Prostate gland (tissue), 2 donors: ENCODE data around the gene R3HDM2. TPM values are rescaled to one million over a fixed set of nuclear protein-coding genes. Genes with fewer than 3 reads are reported as not detected.

ENCODE experiments used
- DNase-seq: peaks from one replicate; pipeline ENCODE4 v3.0.0-alpha.2; 2019; ENCODE audit warnings: low spot score
- H3K27ac ChIP-seq, 2 donors: fragments of 200-600 bp; sonication (generic); 2 replicates each; pipeline ENCODE4 v1.5.1; 2017 to 2019
- H3K27me3 ChIP-seq: fragments of 200-600 bp; sonication (generic); replicated peaks from 2 replicates; pipeline ENCODE4 v1.5.1; 2019; ENCODE audit not compliant: insufficient read depth
- H3K36me3 ChIP-seq, 2 donors: fragments of 200-600 bp; sonication (generic); 1 replicate in 1 of 2; 2 replicates in 1 of 2; pipeline versions ENCODE4 v1.5.1 to v1.8.1; 2017 to 2019
- H3K4me1 ChIP-seq: fragments of 200-600 bp; sonication (generic); replicated peaks from 2 replicates; pipeline ENCODE4 v1.5.1; 2019
- H3K4me3 ChIP-seq, 2 donors: fragments of 200-600 bp; sonication (generic); 2 replicates each; pipeline ENCODE4 v1.5.1; 2017 to 2019
- H3K9me3 ChIP-seq: fragments of 200-600 bp; sonication (generic); 2 replicates; pipeline ENCODE4 v1.5.1; 2017
- POLR2A ChIP-seq: fragments of 450-650 bp; IDR thresholded peaks from one replicate; pipeline ENCODE4 v1.6.1; 2016; ENCODE audit warnings: antibody characterized with exemption, mild to moderate bottlenecking
- POLR2AphosphoS5 ChIP-seq: sonication (generic); formaldehyde crosslinking; IDR thresholded peaks from one replicate; pipeline ENCODE4 v1.6.1; 2017; ENCODE audit warnings: antibody characterized with exemption
- WGBS: methylation state at CpG from one replicate; pipeline ENCODE4 v1.1.5; 2018; 5-methylcytosine and 5-hydroxymethylcytosine counted together
- intact Hi-C: fragments of 100-400 bp; cut with DNase I; formaldehyde crosslinking; loops from one replicate; pipeline ENCODE4 v1.14.2; 2022
- total RNA-seq, 2 donors: library from RNA; depleted of rRNA; stranded (reverse); fragments of >200 nt; gene quantifications; one replicate each; pipeline ENCODE4 v1.1.0, GENCODE V29; 2016
- TF ChIP-seq, protein P1 (sequence below), 4 experiments: fragments of 200-600 bp in 2 of 4; fragments of 450-650 bp in 2 of 4; sonication (generic) in 2 of 4; IDR thresholded peaks; 1 replicate in 3 of 4; 2 replicates in 1 of 4; pipeline ENCODE4 v1.5.1; 2016 to 2019; ENCODE audit warnings: antibody characterized with exemption in 4 of 4, mild to moderate bottlenecking in 2 of 4, moderate library complexity in 2 of 4

Gene R3HDM2
- total RNA-seq, 2 donors from 2014 or later = 38.7 to 80.9 TPM

DNA sequence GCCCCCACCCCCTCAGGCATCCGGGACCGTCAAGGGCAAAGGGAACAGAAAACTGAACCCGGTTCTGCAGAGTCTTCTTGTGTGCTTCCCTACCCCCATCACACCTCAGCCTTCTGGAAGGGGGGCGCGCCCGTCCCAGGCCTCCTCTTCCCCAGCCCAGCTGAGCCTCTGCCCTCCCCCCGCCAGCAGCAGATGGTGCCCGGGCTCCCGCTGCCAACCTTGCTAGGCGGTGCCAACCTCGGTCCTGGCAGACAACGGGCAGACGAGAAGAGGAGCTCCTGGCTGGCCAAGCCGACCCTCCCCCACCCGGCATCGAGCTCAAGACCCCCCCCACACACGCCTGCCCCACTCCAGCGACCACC lies 188.5 kb downstream of the R3HDM2 start:
- Histone ChIP-seq H3K4me1 (peaks cover 30% of the 10 kb centered on the region), H3K9me3 (no peaks in the 10 kb centered on the region), H3K27ac (no peak overlapping the region), H3K27me3 (no peaks in the 10 kb centered on the region), H3K4me3 (peak overlapping the region; percentile 18 to 24), H3K36me3 (no peaks in the 10 kb centered on the region)
- WGBS = under 1% methylated on average over 18 of the region's 18 CpGs
- no peak for TF ChIP-seq POLR2AphosphoS5
- TF ChIP-seq, protein P1, sequence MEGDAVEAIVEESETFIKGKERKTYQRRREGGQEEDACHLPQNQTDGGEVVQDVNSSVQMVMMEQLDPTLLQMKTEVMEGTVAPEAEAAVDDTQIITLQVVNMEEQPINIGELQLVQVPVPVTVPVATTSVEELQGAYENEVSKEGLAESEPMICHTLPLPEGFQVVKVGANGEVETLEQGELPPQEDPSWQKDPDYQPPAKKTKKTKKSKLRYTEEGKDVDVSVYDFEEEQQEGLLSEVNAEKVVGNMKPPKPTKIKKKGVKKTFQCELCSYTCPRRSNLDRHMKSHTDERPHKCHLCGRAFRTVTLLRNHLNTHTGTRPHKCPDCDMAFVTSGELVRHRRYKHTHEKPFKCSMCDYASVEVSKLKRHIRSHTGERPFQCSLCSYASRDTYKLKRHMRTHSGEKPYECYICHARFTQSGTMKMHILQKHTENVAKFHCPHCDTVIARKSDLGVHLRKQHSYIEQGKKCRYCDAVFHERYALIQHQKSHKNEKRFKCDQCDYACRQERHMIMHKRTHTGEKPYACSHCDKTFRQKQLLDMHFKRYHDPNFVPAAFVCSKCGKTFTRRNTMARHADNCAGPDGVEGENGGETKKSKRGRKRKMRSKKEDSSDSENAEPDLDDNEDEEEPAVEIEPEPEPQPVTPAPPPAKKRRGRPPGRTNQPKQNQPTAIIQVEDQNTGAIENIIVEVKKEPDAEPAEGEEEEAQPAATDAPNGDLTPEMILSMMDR (IDR thresholded peaks at IDR 0.05) = no peak
- no peak for TF ChIP-seq POLR2A
- intact Hi-C loops = no loop called here
- peak; percentile 58 for DNase-seq

DNA sequence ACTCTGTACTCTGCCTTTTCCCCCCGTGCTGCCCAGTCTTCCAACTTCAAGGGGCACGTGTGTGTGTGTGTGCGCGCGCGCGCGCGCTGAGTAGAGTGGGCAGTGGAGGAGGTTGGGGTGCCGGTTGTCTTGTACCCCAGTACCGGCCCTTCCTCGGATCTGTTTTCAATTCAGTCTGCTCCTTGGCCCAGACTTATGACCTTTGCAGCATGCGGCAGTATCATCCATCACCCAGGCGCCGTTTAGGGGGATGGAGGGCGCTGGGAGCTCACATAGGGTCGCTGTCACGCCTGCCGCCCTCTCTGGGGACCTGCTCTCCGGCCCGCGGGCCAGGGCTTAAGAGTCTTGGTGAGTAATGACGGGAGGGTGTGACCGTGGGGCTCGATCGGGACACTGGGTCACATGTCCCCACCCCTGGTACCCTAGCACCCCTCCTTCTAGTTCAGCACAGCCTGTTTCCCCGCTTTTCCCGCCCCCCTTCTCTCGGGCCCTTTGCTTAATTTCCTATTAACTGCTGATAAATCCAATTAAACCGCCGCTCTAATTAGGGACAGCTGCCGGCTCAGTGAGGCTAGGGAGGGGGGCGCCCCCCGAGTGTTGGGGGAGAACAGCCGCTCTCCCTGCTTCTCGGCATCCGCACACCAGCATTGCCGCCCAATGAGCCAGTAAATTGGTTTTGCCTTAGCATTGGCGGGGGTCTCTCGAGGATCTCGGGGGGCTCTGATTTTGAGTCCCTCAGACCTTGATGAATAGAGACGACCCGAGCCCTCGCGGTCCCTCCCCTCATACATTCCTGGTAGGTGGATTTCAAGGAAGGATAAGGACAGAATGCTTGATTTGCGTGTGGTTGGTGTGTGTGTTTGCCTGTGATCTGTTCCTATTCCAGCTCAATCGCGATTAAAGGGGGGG lies 189.2 kb downstream of the R3HDM2 start:
- intact Hi-C loops = no loop called here
- Histone ChIP-seq H3K27me3 (no peaks in the 10 kb centered on the region), H3K27ac (no peak overlapping the region), H3K4me3 (no peak overlapping the region), H3K36me3 (no peaks in the 10 kb centered on the region), H3K9me3 (no peaks in the 10 kb centered on the region), H3K4me1 (peaks cover 30% of the 10 kb centered on the region)
- DNase-seq = no peak
- TF ChIP-seq POLR2A (no peak), POLR2AphosphoS5 (no peak)
- TF ChIP-seq, protein P1 (IDR thresholded peaks at IDR 0.05) = no peak
- 15% methylated on average over 47 of the region's 48 CpGs for WGBS

DNA sequence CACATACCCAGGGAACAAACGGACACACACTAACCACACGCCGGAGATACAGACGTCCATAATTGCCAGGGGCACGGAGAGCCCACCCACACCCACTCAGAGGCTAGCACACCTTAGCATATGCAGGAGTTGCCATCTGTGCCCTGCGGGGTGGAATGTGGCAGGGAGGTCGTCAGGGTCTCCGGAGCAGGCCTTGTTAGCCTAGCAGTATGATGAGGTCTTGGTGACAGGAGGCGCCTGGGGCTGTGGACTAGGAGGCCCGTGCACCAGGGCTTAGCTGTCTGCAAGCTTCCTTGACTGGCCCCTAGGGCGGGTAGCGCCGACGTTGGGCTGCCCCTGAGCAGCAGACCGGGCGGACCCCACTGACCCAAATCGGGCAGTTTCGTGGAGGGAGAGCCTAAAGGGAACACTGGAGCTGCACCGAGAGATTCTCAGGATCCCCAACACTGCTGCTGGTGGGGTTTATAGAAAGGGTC lies 189.9 kb downstream of the R3HDM2 start:
- H3K36me3 ChIP-seq = no peaks in the 10 kb centered on the region
- H3K27ac ChIP-seq = no peak overlapping the region
- 20% methylated on average over 19 of the region's 19 CpGs for WGBS
- H3K4me3 ChIP-seq = peak overlapping the region; percentile 26 to 41
- TF ChIP-seq POLR2AphosphoS5 (no peak), POLR2A (no peak)
- TF ChIP-seq, protein P1 (IDR thresholded peaks at IDR 0.05) = no peak
- intact Hi-C loops = no loop called here
- no peak for DNase-seq
- H3K27me3 ChIP-seq = no peaks in the 10 kb centered on the region
- H3K4me1 ChIP-seq = peaks cover 30% of the 10 kb centered on the region
- H3K9me3 ChIP-seq = no peaks in the 10 kb centered on the region

DNA sequence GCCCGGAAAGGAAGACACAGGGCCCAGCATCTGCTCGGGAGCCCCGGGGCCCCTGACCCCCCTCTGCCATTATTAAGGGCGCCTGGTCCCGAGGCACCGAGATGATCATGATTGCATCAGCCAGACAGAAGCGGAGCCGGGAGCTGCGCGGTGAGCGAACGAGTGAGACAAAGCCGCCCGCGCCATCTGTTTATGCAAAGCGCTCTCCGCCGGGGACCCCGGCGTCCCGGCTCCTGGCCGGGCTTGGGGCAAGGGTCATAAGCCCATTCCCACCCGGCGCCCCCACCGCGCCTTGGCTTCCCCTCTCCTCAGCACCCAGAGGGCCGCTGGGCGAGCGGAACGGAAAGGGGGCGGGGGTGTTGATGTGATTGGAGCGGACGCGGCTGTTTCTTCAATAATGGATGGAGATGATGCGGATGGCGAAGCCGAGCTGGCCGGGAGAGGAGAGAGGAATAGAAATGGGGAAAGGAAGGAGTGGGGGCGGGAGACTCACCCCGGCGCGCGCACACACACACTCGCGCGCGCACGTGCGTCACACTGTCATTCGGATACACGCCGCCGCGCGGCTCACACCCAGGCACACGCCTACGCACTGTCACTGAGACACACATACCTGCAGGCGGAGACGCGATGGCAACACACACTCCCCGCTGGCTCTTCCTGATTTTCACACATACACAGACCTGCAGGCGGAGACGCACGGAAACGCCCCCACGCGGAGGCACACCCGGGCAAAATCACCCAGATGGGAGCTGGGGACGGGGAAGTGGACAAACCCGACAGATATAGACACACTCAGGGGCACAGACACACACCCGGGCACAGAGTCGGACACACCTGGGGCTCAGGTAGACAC lies 190.5 kb downstream of the R3HDM2 start:
- intact Hi-C loops = no loop called here
- TF ChIP-seq, protein P1 (IDR thresholded peaks at IDR 0.05) = peak in 2 of 4 experiments; percentile 24 to 26
- no peak for TF ChIP-seq POLR2A
- TF ChIP-seq POLR2AphosphoS5 = peak; percentile 11
- no peak overlapping the region for H3K27ac ChIP-seq
- peak; percentile 43 for DNase-seq
- no peaks in the 10 kb centered on the region for H3K27me3 ChIP-seq
- peak overlapping the region; percentile 26 to 41 for H3K4me3 ChIP-seq
- no peaks in the 10 kb centered on the region for H3K36me3 ChIP-seq
- WGBS = under 1% methylated on average over 71 of the region's 72 CpGs
- H3K4me1 ChIP-seq = peaks cover 30% of the 10 kb centered on the region
- no peaks in the 10 kb centered on the region for H3K9me3 ChIP-seq
